EH (cell line): ENCODE results near the gene KIAA1217.
"Not testable (repeated sequence)": the region's sequence is repeated elsewhere in the genome, so short reads cannot be mapped to it uniquely, and the experiment has no call there.

ENCODE experiments used
- DNase-seq: peaks from one replicate; pipeline ENCODE4 v3.0.0-alpha.2; 2015; ENCODE audit warnings: low read depth

Gene KIAA1217

DNA sequence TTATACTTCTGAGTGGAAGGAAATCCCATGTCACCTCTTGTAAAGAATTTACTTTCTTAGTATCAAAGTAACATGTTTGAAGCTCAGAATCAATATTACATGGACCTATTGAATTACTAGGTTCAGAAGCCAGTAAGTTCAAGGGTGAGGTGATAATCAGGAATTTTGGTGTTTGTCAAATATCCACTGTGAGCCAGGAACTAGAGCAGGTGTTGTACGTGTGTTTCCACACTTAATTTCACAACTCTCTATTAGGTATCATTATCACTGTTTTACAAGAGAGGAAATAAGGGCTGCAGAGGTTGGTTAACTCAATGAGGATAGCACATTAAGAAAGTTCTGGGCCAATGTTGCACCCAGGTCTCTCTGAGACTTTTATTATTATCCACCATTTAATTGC is 130.4 kb downstream of the KIAA1217 start:
- DNase-seq: no peak

DNA sequence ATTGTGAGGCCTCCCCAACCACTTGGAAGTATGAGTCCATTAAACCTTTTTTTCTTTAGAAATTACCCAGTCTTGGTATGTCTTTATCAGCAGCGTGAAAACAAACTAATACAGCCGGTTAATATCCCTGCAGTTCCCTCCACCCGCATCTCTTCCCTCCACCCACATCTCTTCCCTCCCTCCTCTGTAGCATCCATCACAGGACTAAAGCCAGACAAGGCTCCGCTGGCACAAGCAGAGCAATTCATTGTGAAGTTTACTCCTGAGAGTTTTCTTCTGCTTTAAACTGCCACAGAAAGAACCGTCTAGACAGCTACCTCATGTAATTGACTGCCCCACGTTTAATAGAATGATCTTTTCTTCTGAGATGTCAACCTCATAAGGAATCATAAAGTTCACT is 131.5 kb downstream of the KIAA1217 start:
- no peak for DNase-seq

DNA sequence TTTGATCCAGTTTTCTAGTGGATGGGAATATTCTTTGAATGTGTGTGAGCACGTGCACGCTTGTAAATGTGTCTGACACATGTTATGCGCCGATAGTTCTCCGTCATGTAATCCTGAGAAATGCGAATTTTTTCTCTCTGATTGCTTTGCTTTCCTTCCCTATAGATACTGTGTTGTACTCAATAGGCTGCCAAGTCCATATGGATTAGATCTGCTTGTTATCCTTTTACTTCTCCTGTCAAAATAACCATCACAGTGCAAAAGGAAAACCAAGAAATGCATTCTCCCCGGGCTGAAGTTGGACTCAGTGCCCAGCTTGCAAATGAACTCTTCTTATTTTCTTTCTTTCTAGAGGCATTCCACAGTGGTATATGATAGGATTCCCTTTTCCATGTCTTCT is 131.9 kb downstream of the KIAA1217 start:
- no peak for DNase-seq

DNA sequence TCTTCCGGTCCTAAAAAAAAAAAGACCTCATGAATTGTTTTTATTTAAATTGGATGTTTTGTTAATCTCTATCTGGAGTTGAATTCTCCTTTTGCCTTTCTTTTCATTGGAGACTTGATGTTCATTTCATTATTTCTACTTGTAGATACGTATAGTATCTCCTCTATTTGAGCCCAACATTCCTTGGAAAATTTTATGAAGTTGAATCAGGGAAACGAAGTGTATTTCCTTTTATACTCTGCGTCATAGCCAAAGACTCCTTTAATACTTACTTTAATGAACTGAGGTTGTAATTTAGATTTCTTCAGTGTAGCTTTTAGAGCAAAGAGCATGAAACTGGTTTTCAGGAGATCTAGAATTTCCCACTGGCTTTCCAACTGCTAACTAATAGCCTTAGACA is 132.4 kb downstream of the KIAA1217 start:
- peak; percentile 61 for DNase-seq

DNA sequence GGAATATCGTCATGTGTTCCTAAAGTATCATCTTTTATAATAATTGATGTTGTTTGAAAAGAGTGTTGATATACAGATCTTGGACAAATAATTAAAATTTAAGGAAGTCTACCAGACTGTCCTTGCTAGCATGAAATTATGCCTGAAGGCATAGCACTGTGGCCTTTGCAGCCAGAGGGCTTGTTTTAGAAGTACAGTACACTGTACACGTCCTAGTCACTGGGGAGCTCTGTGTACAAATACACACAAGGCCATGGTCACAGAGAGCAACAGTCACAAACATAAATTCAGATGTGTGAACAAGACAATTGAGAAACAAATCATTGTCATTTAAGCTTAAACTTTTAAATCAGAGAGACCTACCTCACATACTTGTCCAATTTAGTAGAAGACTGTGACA is 133.0 kb downstream of the KIAA1217 start:
- DNase-seq: peak; percentile 4

DNA sequence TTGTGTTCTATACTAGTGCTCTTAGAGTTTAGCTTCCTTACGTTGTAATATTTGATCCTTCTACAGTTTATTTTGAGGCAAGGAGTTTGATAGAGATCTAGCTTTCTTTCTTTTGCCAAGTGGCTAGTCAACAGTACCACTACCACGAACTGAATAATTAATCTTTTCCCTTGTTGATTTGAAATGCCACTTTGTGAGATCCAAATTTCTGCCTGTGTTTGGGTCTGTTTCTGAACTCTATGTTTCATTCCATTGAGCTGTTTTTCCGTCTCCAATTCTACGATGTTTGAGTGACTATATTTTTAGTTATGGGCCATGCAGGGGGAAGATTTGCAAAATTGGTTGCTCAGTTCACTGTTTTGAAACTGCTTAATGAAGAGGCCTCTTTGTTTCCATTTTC is 134.7 kb downstream of the KIAA1217 start:
- DNase-seq: peak; percentile 30

DNA sequence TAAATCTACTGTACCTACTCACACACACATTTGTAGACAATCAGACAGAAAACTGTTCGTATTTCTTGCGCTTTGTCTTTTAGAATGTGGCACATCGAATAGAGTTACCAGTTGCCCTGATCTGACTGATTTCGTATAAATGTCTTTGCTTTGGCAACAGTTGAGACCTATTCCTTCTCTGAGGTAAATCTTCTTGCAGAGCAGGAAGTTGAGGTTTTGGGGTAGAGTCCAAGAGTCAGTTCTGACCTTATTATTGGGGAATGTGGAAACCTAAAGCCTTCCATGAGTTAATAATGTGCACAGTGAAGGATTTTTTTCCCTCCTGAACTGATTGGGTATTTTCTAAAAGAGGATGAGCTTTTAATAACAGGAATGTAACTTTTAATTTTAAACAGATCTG is 135.3 kb downstream of the KIAA1217 start:
- peak; percentile 98 for DNase-seq

DNA sequence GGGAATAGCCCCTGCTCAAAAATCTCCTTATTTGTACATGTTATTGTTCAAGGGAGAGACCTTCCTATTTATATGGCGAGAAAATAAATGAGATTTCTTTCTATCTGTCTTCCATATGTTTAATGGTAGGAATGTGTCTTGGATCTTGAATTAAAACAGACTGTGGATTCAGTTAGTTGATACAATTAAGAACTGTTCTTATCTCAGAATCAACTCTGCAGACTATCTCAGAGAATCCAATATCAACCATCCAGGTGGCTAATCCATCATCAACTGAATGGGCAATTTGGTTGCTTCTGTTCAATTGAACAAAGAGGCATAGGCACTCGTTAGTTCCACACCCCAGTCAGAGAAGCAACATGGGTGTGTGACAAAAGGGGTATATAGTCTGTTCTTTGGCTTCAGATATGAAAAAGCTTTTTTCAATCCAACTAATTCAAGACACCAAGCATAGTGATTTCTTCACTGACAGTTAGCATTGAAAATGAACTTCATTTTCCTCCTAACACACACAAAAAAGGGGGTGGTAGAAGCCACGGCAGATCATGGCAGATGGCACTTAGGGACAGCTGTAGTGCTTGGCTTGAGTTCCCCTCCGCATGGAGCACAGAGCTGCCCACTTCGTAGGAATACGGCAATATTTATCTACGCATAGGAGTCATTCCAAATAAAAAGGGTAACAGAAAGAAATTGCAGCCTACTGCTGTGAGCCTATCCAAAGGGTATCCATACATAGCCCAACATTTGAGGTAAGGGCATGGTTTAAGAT is 135.9 kb downstream of the KIAA1217 start:
- no peak for DNase-seq

DNA sequence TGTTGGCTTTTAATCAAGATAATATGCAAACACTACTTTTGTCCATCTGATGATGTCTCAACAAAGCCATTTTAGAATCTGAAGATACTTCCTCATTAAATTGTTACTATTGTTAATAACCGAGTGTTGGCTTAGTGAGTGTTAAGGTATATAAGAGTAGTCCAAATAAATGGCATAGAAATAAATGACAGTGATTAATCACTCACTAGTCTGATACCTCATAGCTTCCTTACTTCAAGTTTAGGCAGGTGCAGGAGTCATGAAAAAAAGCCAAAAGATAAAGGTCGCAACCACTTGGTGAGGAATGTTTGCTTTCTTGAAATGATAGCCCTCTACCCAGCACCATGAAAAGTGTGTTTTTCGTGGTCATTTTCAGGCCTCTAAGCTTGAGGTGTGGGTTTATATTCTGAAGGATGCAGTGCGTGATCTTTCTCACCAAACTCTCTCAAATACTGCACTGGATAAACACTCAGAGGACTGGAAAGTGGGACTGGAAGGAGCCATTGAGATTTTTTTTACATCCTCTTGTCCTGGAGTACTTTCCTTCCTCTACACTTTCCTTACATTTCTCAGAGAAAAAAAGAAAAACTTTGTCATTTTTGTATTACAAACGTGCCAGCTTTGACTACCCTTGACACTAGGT is 138.1 kb downstream of the KIAA1217 start:
- no peak for DNase-seq

DNA sequence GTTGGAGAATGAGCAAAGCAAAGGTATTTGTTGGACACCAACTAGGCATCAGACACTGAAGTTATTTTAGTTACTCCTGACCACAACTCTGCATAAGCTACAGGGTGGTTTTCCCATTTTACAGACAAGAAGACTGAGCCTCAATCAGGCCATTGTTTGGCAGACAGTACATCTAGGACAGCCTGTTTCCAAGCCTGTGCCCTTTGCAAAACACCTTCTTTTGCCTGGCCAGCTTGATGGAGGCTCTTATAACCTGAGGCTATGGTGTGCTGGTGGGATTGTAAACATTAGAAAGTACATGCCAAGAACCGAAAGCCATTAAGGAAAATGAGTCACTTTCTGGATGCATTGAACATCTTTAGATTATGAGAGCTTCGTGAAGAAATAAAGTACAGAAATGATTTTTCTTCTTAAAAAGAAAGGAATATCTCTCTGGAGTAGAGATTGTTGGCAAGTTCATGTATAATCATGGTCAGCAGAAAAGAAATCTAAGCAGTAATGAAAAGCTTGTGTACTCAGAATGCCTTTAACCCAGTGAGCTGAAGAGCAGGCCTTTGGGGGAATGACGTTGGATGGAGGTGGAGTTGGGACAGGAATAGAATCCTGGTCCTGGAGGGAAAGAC is 140.6 kb downstream of the KIAA1217 start:
- peak; percentile 87 for DNase-seq

DNA sequence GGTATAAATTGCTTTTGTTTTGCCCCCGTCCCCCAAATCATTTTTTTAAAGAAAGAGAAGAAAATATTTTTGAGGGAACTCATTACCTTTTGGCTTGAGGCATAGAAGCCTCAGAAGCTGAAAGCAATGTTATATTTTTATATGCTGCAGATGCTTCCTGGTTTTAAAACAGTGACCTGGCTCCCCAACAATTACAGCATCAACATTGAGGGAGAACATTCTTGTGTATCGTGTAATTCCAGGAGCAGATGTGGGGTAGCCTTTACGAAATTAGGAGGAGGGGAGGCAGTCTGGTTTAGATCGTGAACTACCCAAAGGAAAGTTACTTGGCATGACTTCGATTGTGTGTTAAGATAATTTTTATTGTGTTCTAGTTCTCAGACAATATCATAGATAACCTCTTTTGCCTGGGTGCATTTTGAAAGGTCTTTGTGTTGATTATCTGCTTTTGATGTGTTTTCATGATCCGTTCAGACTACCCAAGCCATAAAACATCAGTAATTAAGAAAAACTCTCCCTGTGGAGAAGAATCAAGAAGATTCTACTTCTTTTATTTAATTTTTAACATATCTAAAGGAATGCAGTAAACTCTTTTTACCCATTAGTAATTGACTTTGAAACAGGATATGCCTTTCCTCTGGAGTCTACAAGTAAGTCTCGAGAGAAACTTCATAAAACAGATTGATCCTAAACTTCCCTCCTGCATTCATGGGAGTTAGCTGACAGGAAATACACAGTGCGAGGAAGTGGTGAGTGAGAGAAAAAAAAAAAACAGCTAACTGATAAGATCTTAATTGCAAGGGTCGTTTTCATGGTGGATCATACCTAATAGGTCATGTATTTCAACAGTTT is 141.4 kb downstream of the KIAA1217 start:
- DNase-seq: peak; percentile 77

DNA sequence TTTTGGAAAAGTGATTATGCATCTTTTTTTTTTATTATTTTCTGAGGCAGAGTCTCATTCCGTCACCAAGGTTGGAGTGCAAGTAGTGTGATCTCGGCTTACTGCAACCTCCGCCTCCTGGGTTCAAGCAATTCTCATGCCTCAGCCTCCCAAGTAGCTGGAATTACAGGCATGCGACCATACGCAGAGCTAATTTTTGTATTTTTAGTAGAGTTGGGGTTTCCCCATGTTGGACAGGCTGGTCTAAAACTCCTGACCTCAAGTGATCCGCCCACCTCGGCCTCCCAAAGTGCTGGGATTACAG is 141.9 kb downstream of the KIAA1217 start:
- not testable (repeated sequence) for DNase-seq

DNA sequence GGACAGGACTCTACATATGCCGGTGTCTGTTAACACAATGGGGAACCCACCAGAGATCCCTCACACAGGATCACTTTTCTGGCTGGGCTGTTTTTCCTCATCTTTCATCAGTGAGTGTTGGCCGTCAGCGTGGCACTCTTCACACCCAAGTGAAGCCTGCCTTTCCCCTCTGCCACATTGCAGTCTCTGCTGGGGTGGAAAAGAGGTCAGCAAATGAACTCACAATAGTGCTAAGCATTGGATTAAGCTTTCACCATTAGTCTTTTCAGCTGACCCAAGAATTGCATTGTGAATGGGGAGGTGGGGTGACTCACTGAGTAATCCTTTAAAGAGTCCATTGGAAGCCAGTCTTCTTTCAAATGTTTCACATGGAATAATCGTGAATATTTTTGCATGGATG is 143.0 kb downstream of the KIAA1217 start:
- peak; percentile 7 for DNase-seq

DNA sequence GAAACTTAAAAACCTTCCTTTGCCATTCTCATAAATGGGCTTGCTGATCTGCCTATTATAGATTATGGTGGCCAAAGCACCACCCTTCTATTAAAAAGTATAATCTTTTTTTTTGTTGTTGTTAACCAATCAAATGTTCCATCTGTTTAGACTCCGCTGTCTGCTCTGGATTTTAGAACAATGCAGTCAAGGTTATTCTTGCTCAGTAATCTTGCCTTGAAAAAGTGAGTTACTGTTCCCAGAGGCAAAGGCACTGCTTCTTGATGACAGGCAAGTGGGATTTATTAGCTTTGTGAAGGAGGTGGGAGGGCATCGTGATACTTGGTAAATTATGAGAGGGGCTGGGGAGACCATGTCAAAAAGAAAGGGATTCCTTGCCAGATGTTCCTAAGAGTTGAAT is 143.5 kb downstream of the KIAA1217 start:
- no peak for DNase-seq

DNA sequence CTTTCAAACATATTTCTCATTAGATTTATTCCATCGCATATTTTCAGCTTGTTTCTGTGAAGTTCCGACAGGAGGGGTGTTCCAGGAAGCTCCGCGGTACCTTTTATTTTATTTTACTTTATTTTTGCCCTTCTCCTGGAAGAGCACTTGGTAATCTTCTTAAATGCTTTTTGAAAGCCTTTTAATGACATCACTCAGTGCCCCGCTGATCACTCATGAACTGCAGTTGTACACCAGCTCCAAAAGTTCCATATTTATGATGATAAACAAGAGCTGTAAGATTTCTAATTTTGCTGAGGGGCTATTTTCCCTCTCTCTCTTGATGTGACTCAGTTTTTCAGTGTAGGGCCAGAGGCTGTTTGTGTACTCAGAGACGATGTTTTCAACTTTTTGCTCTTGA is 144.4 kb downstream of the KIAA1217 start:
- no peak for DNase-seq

DNA sequence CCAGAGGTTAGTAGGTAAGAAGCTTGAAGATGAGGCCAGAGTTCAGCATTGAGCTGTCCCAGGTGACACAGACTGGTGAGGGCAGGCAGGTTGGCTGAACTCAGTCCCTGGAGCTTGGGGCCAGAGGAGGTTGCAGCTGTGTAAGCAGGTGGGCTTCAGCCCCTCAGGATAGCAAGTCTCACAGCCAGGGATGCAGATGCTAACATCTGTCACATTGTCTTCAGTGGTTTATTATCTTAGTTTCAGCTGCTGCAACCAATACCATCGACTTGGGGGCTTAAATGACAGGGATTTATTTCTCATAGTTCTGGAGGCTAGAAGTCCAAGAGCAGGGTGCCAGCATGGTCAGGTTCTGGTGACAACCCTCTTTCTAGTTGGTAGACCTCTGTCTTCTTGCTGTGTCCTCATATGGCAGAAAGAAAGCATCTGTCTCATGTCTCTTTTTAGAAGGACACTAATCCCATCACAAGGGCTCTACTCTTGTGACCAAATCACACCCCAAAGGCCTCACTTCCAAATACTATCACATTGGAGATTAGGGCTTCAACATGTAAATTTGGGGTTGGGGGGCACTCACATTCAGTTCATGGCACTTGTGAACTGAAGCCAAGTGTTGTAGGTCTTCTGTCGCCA is 146.2 kb downstream of the KIAA1217 start:
- DNase-seq: no peak

DNA sequence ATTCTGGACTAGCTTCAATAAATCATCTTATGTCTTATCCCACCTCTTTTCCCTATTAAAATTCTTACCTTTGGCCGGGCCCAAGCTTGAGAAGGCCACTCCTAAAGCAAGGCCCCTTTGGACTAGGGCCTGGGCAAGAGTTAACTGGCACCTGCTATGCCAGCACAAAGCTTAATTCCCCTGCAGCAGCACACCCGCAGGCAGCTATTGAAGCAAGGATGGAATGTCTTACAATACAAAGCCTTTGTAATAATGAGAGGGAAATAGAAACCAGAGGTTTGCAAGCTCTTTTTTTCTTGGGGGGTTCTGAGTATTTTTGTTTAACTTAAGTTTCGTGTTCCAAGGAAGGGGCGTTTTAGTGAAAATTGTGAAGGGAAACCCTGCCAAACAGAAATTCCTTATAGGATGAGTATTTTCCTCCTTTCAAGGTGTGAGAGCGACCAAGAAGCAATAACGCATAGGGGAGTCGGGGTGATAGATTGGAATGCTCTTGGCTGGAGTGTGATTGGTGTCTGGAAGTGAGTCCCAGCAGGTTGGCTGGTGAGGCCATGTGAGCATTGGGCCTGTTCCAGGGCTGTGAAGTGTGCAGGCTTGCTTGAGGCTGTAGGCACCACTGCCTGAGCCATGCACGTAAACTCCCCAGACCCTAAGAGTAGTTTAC is 148.5 kb downstream of the KIAA1217 start:
- no peak for DNase-seq

DNA sequence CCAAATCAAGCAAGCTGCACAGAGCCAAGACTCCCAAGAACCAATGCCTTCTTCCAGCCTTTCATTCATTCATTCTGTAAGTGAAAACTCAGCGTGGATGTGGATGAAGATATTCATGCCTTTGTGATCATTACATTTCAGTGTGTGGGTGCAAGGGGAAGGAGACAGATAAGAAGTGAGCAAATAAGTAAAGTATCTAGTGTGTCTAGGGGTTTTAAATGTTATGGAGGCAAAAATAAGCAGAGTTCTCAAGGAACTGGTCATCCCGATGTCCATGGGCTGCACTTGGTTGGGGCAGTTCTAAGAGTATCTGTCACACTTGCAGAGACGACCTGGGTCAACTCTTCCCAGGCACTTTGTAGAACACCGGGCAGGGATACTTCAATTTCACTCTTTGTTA is 149.1 kb downstream of the KIAA1217 start:
- DNase-seq: no peak

DNA sequence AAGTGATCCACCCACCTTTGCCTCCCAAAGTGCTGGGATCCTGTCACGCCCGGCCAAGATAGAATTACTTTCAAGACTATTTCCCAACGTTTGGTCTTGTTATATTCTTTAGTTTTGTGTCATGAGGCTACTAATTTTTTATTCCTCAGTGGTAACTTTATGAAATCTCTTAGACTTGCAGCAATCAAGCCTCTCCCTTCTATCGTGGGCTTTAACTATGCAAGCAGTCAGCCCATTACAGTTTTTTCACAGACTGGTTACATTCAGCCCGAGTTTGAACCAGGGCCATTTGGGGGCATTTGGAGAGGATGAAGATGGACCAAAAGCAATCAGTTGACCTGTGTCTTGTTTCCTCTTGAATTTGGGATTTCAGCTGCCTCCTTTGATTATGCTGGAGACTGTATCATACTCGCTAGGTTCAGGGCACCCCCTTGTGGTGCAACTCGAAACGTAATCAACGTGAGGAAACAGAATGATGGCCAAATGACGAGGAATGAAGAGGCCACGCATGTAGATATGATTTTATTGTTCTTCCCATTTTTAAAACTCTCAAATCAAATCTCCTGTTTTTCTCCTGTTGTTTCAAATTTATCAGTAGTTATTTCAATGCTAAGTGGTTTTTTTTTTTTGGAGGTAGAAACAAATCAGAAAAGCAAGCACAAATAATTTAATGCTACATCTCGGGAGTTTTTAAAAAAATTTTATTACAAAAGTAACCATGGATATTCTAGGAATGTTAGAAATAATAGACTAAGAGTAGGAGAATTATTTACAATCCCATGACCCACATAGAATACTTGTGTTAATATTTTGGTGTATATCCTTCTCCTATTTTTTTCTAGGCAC is 151.6 kb downstream of the KIAA1217 start:
- peak; percentile 72 for DNase-seq

DNA sequence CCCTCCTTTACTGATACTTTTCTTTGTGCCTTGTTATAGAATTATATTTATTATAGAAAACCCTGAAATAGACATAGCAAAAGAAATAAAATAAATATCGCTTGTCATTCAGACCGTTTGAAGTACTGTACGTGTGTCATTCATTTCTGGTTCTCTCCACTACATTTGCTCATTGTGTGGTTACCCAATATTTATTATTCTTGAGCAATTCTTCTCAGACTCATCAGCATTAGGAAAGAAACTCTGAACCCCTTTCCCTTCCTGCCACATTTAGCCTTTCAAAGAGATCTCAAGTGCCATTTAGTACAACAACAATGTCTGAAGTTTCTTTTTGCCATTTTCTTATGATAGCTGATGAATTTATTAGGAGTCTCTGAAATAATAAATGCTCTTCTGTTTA is 154.1 kb downstream of the KIAA1217 start:
- peak; percentile 32 for DNase-seq

DNA sequence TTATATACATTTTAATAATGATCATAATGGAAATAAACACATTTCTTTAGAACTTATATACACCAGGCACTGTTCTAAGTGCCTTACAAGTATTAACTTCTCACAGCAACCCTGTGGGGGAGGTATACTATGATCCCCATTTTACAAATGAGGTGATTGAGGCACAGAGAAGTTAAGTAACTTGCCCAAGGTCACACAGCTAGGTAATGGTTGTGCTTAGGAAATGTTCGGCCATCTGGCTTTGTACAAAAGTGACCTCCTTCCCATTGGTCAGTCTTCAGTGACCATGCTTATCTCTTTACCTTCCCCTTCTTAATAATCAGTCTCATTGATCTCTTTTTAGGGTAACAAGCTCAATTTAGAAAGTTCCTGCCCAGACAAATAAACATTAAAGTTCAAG is 158.8 kb downstream of the KIAA1217 start:
- no peak for DNase-seq
